GM19351 (cell line): ENCODE measurements around the gene TSR1.

Experiments used
- ATAC-seq: cut with Tn5 transposase; IDR thresholded peaks from one replicate; pipeline ENCODE4 v1.9.1; 2021; ENCODE audit warnings: mild to moderate bottlenecking, moderate library complexity; ENCODE audit not compliant: unreplicated experiment

TSR1 gene

DNA sequence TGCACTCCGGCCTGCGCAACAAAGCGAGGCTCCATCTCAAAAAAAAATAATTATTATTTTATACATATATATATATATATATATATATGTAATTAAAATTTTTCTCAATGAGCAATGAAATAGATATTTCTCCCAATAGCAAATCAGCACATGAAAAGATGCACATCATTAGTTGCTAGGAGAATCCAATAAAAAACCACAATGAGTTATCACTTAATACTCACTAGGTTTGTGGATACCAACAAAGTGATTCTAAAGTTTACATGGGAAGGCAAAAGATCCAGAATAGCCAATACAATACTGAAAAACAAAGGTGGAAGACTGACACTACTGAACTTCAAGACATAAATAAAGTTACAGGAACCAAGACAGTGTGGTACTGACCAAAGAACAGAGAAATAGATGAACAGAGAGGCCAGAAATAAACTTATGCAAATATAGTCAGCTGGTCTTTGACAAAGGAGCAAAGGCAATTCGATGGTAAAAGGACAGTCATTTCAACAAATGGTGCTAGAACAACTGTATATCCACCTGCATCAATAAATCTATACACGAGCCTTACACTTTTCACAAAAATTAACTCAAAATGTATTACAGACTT is 46.3 kb downstream of the TSR1 start:
- ATAC-seq = no peak

DNA sequence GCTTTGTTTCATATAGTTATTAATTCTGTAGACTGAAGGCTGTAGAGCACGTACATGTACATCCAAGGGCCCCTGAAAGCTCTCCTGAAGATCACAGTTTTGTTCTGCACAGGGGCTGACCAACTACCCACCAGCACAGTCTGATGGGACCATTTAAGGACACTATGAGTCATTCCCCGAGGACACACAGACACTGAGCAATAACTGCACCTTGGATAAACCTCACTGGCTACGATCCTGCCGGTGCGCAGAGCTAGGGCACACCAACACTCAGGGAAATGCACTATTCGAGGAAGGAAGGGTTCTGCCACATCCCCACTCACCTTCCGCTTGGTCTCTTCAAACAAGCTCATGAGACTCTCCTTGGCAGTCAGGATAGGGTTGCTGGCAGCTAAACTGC is 53.0 kb downstream of the TSR1 start:
- no peak for ATAC-seq

DNA sequence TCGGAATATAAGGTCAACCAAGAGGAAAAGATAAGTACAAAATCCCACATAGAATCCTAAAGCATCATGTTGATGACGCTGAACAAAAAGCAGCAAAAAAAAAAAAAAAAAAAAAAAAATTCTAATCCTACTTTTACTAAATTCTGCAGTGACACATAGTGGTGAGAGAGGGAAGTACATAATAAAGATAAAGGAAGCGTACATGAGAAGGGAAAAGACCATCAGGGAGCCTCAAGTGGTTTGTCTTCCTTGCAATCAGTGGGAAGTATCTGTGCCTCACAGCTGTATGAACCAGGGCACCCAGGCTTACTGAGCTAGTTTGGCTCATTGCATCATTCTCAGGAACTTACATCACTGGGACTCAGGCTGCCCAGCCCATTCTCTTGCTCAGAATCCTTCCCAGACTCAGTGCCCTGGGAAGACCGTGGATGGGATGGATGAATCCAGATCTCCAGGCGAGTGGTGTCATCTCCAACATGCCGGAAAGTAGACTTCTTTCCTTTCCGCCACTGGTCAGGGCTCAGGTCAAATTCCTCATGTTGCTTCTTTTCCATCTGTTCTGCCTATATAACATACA is 53.9 kb downstream of the TSR1 start:
- no peak for ATAC-seq

DNA sequence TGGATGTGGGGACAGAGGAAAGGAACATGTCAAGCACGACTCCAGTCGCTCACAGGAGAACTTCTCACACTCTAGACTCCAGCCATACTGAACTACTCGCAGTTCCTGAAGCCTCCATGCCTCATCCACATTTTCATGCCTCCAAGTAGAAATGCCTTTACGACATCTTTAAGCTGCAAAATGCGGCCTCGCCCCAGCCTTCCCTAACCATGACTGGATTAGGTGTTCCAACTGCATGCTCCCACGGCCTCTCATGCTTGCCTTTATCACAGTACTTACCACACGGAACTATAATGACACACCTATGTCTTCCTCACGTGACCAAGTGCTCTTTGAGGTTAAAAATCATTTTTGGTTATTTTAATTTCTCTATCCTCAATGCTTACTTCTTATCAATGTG is 56.5 kb downstream of the TSR1 start:
- no peak for ATAC-seq

DNA sequence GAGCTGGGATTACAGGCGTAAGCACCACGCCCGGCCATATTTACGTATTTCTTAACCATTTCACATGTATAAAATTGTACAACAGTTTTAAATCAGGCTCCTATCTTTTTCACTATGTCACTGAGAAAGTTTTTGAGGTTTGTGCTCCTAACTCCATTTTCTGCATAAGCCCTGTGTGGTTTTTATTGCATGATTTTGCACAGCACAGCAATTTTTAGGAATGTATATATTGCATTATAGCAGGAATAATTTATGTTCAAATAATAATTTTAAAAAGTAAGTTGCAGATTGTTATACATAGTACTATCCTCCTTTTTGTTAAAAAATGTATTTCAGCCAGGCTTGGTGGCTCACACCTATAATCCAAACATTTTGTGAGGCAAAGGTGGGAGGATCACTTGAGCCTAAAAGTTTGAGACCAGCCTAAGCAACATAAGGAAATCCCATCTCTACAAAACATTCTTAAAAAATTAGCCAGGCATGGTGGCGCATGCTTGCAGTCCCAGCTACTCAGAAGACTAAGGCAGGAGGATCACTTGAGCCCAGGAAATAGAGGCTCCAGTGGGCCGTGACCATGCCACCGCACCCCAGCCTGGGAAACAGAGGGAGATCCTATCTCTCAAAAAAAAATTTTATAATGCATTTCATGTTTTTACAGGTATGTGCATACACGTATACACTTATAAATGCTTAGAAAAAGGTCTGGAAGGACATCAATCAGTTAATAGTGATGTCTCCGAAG is 58.7 kb downstream of the TSR1 start:
- no peak for ATAC-seq

DNA sequence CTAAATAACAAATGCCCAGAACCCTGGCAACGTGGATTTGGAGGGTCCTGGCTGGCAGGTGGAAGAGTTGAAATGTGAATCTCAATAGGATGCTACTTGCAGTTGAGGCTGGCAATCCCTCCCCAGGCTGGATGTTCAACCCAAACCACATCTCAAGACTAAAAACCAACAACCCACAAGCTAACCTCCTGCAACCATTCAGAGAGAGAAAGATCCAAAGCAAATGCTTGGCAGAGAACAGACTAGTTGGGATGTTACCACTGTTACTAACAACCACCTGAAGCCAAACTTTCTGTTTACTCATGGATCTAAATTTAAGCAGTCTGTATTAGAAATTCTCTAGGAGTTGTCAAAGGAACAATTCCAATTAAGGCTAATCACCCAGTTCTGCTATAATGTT is 60.5 kb downstream of the TSR1 start:
- ATAC-seq = no peak

DNA sequence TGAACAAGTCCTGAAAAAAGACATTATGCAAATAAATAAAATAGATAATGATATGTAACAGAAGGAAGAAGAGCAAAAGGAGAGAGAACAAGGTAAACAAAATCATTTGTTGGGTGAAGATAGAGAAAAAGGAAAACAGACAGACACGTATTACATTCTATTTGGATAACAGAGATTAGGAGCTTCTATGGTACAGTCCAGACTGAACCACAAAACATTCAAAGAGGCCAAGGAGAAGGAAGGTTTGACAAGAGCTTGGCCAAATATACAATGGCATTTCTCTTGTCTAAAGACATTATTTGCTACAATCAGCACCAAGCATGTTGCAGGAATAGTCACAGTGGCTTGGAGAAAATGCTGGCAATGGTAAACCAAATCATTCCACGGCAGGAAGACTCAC is 61.8 kb downstream of the TSR1 start:
- no peak for ATAC-seq
